ENCODE measurements around the gene KIF19.

The KIF19 gene

GRCh38 chr17:74328487-74328886 is 2.5 kb downstream of the KIF19 start:
- H3K27ac ChIP-seq (ENCODE audit: low read length, poor library complexity, severe bottlenecking), result no peak overlapping the region
- H2BK5ac ChIP-seq (ENCODE audit: low read depth, low read length, poor library complexity, severe bottlenecking), result no peak overlapping the region
- DNase-seq, result no peak
- peaks cover 10% of the 10 kb centered on the region for H3K4me1 ChIP-seq (ENCODE audit: control insufficient read depth, insufficient read depth, low read depth, low read length)
- H2AFZ ChIP-seq (ENCODE audit: low read depth, low read length), result no peak overlapping the region
- no peak overlapping the region for H3K23ac ChIP-seq (ENCODE audit: low read length in 2 of 2)
- WGBS, result 92% methylated on average over 3 of the region's 3 CpGs
- no peak overlapping the region for H2BK15ac ChIP-seq (ENCODE audit: low read depth, poor library complexity, severe bottlenecking)
- H4K91ac ChIP-seq (ENCODE audit: low read length), result no peak overlapping the region
- H2BK120ac ChIP-seq (ENCODE audit: low read depth, low read length), result no peak overlapping the region
- H3K36me3 ChIP-seq (ENCODE audit: control insufficient read depth in 1 of 2, insufficient read depth in 2 of 2, low read depth in 1 of 2, low read length in 2 of 2), result no peaks in the 10 kb centered on the region
- no peak overlapping the region for H4K8ac ChIP-seq (ENCODE audit: low read length)
- no peak overlapping the region for H3K9ac ChIP-seq (ENCODE audit: low read length)
- peaks cover 48 to 81% of the 10 kb centered on the region in 2 experiments for H3K27me3 ChIP-seq (ENCODE audit: control insufficient read depth in 1 of 2, insufficient read depth in 1 of 2, low read length in 2 of 2)
- H3K79me1 ChIP-seq (replicated peaks; ENCODE audit: low read length, poor library complexity, severe bottlenecking), result no peaks in the 10 kb centered on the region
- no peak overlapping the region for H3K14ac ChIP-seq (ENCODE audit: low read length in 2 of 2)
- no peaks in the 10 kb centered on the region for H3K9me3 ChIP-seq (ENCODE audit: control insufficient read depth, low read length)
- H2AK5ac ChIP-seq (ENCODE audit: low read length, severe bottlenecking), result no peak overlapping the region
- H3K18ac ChIP-seq (ENCODE audit: low read depth in 1 of 2, low read length in 2 of 2), result no peak overlapping the region
- no peak overlapping the region for H3K4ac ChIP-seq (ENCODE audit: low read depth in 1 of 2, low read length in 2 of 2)
- no peak overlapping the region for H3K4me2 ChIP-seq (ENCODE audit: low read length, poor library complexity, severe bottlenecking)
- no peak overlapping the region for H2BK12ac ChIP-seq (ENCODE audit: low read length in 2 of 2)
- no peak overlapping the region for H3K4me3 ChIP-seq (ENCODE audit: insufficient read depth in 1 of 2, low read depth in 1 of 2, low read length in 2 of 2)

- peaks cover 10% of the 10 kb centered on the region for H3K4me1 ChIP-seq (ENCODE audit: control insufficient read depth, insufficient read depth, low read depth, low read length)
These were observed 3.4 kb downstream of the KIF19 start for GRCh38 chr17:74329378-74329777.

DNA sequence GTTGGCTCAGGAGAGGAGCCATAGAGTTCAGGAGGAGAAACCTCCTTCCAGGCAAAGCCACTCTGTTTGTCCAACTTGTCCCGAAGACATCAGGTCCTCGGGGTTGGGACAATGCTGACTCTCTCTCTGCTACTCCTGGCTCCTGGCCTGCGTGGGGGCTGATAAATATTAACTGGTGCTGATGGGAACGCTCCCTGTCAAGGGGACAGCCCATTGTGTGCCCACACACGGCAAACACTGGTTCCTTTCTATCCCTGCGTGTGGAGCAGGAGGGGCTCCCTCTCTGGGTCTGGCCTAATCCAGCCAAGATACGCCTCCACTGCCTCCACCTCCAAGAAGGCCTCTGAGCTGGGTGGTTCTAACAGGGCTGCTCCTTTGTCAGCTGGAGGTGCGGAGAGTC is 4.4 kb downstream of the KIF19 start:
- Histone ChIP-seq H3K4me1 (ENCODE audit: control insufficient read depth, insufficient read depth, low read depth, low read length) (peaks cover 10% of the 10 kb centered on the region), H4K8ac (ENCODE audit: low read length) (no peak overlapping the region), H3K79me1 (replicated peaks; ENCODE audit: low read length, poor library complexity, severe bottlenecking) (no peaks in the 10 kb centered on the region), H3K27me3 (ENCODE audit: control insufficient read depth in 1 of 2, insufficient read depth in 1 of 2, low read length in 2 of 2) (peaks cover 36 to 81% of the 10 kb centered on the region in 2 experiments), H2AK5ac (ENCODE audit: low read length, severe bottlenecking) (no peak overlapping the region), H3K14ac (ENCODE audit: low read length in 2 of 2) (no peak overlapping the region), H2BK15ac (ENCODE audit: low read depth, poor library complexity, severe bottlenecking) (no peak overlapping the region), H3K36me3 (ENCODE audit: control insufficient read depth in 1 of 2, insufficient read depth in 2 of 2, low read depth in 1 of 2, low read length in 2 of 2) (no peaks in the 10 kb centered on the region), H2BK12ac (ENCODE audit: low read length in 2 of 2) (no peak overlapping the region), H2BK5ac (ENCODE audit: low read depth, low read length, poor library complexity, severe bottlenecking) (no peak overlapping the region), H3K4ac (ENCODE audit: low read depth in 1 of 2, low read length in 2 of 2) (no peak overlapping the region), H4K91ac (ENCODE audit: low read length) (no peak overlapping the region), H3K9ac (ENCODE audit: low read length) (no peak overlapping the region), H3K4me3 (ENCODE audit: insufficient read depth in 1 of 2, low read depth in 1 of 2, low read length in 2 of 2) (no peak overlapping the region), H3K4me2 (ENCODE audit: low read length, poor library complexity, severe bottlenecking) (no peak overlapping the region), H3K9me3 (ENCODE audit: control insufficient read depth, low read length) (peaks cover 8% of the 10 kb centered on the region), H3K27ac (ENCODE audit: low read length, poor library complexity, severe bottlenecking) (no peak overlapping the region), H2AFZ (ENCODE audit: low read depth, low read length) (no peak overlapping the region), H3K23ac (ENCODE audit: low read length in 2 of 2) (no peak overlapping the region), H3K18ac (ENCODE audit: low read depth in 1 of 2, low read length in 2 of 2) (no peak overlapping the region), H2BK120ac (ENCODE audit: low read depth, low read length) (no peak overlapping the region)
- 82% methylated on average over 8 of the region's 8 CpGs for WGBS
- no peak for DNase-seq

More at GRCh38 chr17:74329378-74329777, 3.4 kb downstream of the KIF19 start:
- Histone ChIP-seq H2AK5ac (ENCODE audit: low read length, severe bottlenecking) (no peak overlapping the region), H3K27ac (ENCODE audit: low read length, poor library complexity, severe bottlenecking) (no peak overlapping the region), H3K18ac (ENCODE audit: low read depth in 1 of 2, low read length in 2 of 2) (no peak overlapping the region), H3K9ac (ENCODE audit: low read length) (no peak overlapping the region), H4K8ac (ENCODE audit: low read length) (no peak overlapping the region), H3K79me1 (replicated peaks; ENCODE audit: low read length, poor library complexity, severe bottlenecking) (no peaks in the 10 kb centered on the region), H3K9me3 (ENCODE audit: control insufficient read depth, low read length) (peaks cover 4% of the 10 kb centered on the region), H2BK12ac (ENCODE audit: low read length in 2 of 2) (no peak overlapping the region), H2BK5ac (ENCODE audit: low read depth, low read length, poor library complexity, severe bottlenecking) (no peak overlapping the region), H3K27me3 (ENCODE audit: control insufficient read depth in 1 of 2, insufficient read depth in 1 of 2, low read length in 2 of 2) (peaks cover 47 to 83% of the 10 kb centered on the region in 2 experiments), H2BK120ac (ENCODE audit: low read depth, low read length) (no peak overlapping the region), H3K4me3 (ENCODE audit: insufficient read depth in 1 of 2, low read depth in 1 of 2, low read length in 2 of 2) (no peak overlapping the region), H3K14ac (ENCODE audit: low read length in 2 of 2) (no peak overlapping the region), H3K36me3 (ENCODE audit: control insufficient read depth in 1 of 2, insufficient read depth in 2 of 2, low read depth in 1 of 2, low read length in 2 of 2) (no peaks in the 10 kb centered on the region), H2BK15ac (ENCODE audit: low read depth, poor library complexity, severe bottlenecking) (no peak overlapping the region), H3K23ac (ENCODE audit: low read length in 2 of 2) (no peak overlapping the region), H2AFZ (ENCODE audit: low read depth, low read length) (no peak overlapping the region), H3K4ac (ENCODE audit: low read depth in 1 of 2, low read length in 2 of 2) (no peak overlapping the region), H3K4me2 (ENCODE audit: low read length, poor library complexity, severe bottlenecking) (no peak overlapping the region), H4K91ac (ENCODE audit: low read length) (no peak overlapping the region)
- 75% methylated on average over 3 of the region's 3 CpGs for WGBS
- DNase-seq, result no peak

- Histone ChIP-seq H4K91ac (ENCODE audit: low read length) (no peak overlapping the region), H2AFZ (ENCODE audit: low read depth, low read length) (no peak overlapping the region), H3K27me3 (ENCODE audit: control insufficient read depth in 1 of 2, insufficient read depth in 1 of 2, low read length in 2 of 2) (peaks cover 22 to 75% of the 10 kb centered on the region in 2 experiments), H2BK5ac (ENCODE audit: low read depth, low read length, poor library complexity, severe bottlenecking) (no peak overlapping the region), H3K27ac (ENCODE audit: low read length, poor library complexity, severe bottlenecking) (no peak overlapping the region), H3K9me3 (ENCODE audit: control insufficient read depth, low read length) (peaks cover 8% of the 10 kb centered on the region), H3K4ac (ENCODE audit: low read depth in 1 of 2, low read length in 2 of 2) (no peak overlapping the region), H3K4me3 (ENCODE audit: insufficient read depth in 1 of 2, low read depth in 1 of 2, low read length in 2 of 2) (no peak overlapping the region), H3K18ac (ENCODE audit: low read depth in 1 of 2, low read length in 2 of 2) (no peak overlapping the region), H2BK120ac (ENCODE audit: low read depth, low read length) (no peak overlapping the region), H2AK5ac (ENCODE audit: low read length, severe bottlenecking) (no peak overlapping the region), H4K8ac (ENCODE audit: low read length) (no peak overlapping the region), H2BK12ac (ENCODE audit: low read length in 2 of 2) (no peak overlapping the region), H3K4me1 (ENCODE audit: control insufficient read depth, insufficient read depth, low read depth, low read length) (no peaks in the 10 kb centered on the region), H3K79me1 (replicated peaks; ENCODE audit: low read length, poor library complexity, severe bottlenecking) (no peaks in the 10 kb centered on the region), H3K23ac (ENCODE audit: low read length in 2 of 2) (no peak overlapping the region), H2BK15ac (ENCODE audit: low read depth, poor library complexity, severe bottlenecking) (no peak overlapping the region), H3K36me3 (ENCODE audit: control insufficient read depth in 1 of 2, insufficient read depth in 2 of 2, low read depth in 1 of 2, low read length in 2 of 2) (no peaks in the 10 kb centered on the region), H3K4me2 (ENCODE audit: low read length, poor library complexity, severe bottlenecking) (no peak overlapping the region), H3K9ac (ENCODE audit: low read length) (no peak overlapping the region), H3K14ac (ENCODE audit: low read length in 2 of 2) (no peak overlapping the region)
- no peak for DNase-seq
- 37% methylated on average over 7 of the region's 7 CpGs for WGBS
These were observed 6.1 kb downstream of the KIF19 start for GRCh38 chr17:74332017-74332650.
